Activated CD4-positive, CD25-positive, alpha-beta regulatory T cell treated with anti-CD3 and anti-CD28 coated beads, Interleukin-2, amount 50 U/mL, for 24 hours (primary cell): ENCODE results near the gene IER5L.

Experiments used
- ATAC-seq, 2 donors: fragments of 150-1000 bp; cut with Tn5 transposase; one replicate each; pipeline ENCODE4 v1.10.0; 2021; ENCODE audit warnings: mild to moderate bottlenecking in 1 of 2, moderate library complexity in 1 of 2

The IER5L gene

DNA sequence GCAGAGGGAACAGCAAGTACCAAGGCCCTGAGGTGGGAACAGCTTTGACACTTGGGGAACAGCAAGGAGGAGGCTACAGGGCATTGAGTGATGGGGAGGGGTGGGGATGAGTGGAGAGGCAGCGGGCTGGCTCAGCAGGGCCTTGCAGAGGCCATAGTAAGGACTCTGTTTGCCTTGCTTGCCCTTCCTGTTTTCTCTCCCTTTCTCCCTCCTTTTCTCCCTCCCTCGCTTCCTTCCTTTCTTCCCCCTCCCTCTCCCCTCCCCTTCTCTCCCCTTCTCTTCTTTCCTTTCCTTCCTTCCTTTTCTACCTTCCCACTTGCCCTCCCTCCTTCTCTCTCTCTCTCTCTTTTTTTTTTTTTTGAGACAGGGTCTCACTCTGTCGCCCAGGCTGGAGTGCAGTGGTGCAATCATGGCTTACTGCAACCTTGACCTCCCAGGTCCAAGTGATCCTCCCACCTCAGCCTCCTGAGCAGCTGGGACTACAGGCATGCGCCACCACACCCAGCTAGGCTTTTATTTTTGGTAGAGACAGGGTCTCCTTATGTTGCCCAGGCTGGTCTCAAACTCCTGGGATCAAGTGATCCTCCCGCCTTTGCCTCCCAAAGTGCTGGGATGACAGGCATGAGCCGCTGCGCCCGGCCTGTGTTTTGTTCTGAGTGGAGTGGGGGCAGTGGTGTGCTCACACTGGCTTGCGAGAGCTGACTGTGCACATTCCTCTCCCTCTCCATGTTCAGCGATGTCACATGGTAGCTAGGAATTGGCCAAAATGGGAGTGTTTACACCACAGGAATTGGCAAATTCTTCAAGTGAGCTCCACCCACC is 17.1 kb downstream of the IER5L start:
- ATAC-seq, result no peak

DNA sequence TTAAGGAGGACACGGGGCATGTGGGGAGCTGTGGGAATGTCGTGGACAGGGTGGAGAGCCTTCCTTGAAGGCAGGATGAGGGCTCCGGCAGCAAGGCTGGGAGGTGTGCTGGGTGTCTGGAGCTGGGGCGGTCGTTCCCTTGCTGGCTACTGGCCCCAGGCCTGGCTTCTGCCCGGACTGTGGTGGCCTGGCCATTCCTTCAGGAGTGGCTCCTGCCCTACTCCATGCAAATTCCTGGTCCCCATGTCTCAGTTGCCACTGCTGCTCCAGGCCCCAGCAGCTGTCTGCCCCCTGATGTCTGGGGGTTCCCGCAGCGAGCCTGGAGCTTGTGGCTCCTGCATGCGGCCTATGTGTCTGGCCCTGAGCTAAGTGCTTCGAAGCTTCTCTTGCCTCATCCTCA is 21.9 kb downstream of the IER5L start:
- no peak for ATAC-seq

DNA sequence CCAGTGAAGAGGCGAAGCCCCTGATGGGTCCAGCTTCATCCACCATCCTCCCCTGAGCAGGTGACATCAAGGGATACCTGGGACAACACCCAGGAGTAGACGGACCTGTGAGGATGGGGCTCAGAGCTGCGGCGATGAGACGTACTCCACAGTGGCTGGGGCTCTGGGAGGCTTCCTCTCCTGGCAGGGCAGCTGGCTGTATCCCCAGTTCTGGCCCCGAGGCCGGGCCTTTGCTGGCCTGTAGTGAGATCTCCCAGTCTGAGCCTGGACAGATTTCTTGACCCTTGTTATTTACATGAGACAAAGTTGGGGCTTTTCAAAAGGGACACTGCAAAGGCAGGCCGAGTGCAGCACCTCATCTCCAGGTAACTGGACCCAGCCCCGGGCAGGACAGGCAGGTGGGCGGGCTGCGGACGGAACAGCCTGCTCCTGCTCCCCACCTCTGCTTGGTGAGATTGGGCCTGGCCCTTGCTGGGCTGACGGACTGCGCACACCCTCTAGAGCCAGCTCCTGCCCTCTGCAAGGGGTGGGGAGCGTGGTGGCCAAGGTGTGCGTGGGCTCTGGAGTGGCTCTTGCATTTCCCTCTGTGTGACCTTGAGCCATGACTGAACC is 23.1 kb downstream of the IER5L start:
- ATAC-seq, result no peak

DNA sequence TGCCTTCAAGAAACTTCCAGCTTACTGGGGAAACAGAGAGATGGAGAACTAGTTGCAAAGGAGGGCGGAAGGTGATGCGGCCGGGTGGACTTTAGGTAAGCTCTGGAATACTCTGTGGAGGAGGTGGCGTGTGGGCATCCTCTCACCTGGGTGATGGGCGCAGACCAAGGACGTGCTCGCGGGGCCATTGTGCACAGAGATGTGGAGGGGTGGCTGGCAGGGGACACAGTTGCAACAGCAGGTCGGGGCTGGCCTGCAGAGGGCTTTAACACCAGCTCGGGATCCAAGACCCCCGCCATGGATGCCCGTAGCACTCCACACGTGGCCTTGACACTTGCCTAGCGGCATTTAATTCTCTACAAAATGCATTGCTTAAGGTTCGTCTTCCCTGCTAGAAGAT is 26.6 kb downstream of the IER5L start:
- ATAC-seq, result no peak

DNA sequence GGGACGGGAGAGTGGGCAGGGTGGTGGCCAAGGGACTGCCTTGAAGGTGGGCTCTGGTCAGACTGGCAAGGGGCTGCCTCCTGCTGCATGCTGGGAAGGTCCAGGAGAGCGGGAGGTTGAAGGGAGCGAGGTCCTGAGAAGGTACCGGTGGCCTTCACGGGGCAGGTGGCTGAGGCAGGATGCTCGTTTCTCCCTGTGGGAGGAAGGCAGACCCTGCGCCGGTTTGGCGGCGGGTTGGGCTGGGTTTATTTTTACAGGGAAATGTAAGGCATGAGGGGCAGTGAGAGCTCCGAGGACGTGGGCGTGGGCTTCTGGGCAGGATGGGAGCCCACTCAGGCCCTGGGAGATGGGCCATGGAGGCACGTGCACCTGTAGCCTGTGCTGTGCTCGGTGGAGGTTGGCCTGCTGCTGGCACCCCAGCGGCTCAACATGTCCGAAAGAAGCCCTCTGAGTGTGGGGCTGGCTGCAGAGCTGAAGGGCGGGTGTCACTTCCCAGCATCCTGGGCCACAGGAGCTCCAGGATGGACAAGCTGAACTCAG is 27.3 kb downstream of the IER5L start:
- ATAC-seq, result no peak

DNA sequence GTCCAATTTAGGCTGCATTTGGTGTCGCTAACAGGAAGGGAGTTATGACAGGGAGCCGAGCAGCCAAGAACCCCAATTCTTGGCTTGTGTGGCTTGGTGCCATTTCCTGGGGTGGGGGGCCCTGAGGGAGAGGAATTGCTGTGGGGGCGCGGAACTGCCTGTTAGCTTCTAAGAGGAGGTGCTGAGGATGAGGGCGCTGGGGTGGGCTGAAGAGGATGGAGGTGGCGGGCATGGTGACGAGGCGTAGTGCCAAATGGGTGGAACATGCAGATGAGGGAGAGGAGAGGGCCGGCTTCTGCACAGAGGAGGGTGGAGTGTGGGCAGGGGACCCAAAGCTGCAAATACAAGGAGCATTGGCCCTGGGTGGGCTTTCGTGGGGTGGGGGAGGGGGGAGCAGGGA is 27.9 kb downstream of the IER5L start:
- no peak for ATAC-seq

DNA sequence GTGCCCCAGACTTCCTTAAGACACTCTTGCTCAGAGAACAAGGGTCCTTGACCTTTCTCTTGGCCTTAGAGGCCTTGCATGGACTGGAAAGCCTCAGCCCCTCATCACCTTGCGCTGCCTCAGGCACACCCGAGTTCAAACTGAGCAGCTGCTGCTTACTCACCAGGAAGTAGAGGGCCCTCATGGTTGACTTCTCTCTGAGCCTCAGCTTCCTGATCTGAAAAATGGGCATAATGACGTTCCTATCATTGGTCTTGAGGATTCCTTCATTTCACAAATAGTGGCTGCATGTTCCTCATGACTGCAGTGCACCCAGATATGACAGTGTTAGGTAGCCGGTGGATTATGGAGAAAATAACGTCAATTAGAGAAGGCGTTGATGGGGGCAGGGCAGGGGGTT is 28.6 kb downstream of the IER5L start:
- ATAC-seq, result no peak

DNA sequence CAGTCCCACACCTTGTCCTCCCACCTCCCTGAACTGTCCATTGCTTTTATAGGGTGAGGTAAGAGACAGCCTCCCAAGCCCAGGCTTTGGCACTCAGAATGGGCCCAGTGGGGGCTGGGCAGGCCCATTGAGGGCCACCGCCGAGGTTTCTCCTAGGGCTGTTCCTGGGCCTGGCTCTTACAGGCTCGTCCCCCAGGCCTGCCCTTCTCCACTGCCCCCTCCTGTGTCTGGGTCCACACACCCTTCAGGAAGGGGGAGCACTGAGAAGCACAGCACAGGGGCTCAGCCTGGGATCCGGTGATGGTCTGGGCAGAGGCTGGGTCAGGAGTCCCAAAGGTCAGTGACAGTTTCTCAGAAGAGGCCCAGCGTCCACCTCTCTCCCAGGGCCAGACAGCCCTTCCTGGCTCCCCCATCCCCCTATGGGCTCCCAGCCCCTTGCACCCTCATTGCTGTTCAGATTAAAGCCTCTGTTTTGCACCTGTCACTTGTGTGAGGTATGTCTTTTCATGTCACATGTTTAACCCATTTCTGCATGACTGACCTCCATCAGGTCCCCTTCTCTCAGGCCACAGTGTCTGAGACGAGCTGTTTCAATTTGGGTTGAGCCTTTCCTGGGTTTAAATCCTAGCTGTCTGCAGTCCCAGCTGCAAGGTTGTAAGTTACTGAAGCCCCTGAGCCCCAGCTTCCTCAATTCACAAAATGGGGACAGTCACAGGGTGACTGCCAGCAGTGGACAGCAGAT is 29.4 kb downstream of the IER5L start:
- no peak for ATAC-seq

DNA sequence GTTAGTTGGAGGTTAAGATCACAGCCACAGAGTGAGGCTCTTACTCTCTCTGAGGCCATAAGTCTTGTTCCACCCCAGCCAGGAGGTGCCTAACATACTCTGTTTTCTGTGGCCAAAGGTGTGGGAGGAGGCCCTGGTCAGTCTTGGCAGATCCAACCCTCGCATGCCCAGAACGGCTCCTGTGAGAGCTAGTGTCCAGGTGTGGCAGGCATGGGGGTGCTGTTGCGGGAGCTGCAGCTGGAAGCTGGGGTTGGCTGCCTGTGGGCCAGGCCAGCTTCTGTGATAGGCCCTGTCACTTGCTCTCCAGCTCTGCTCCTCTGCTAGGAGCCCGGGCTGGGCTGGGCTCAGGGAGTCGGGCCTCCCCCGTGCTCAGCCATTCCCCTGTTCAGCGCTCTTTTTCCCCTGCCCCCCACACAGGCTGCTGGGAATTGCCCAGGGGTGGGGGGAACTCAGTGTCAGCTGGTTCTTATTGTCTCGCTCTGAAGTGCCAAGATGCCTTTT is 31.6 kb downstream of the IER5L start:
- no peak for ATAC-seq

DNA sequence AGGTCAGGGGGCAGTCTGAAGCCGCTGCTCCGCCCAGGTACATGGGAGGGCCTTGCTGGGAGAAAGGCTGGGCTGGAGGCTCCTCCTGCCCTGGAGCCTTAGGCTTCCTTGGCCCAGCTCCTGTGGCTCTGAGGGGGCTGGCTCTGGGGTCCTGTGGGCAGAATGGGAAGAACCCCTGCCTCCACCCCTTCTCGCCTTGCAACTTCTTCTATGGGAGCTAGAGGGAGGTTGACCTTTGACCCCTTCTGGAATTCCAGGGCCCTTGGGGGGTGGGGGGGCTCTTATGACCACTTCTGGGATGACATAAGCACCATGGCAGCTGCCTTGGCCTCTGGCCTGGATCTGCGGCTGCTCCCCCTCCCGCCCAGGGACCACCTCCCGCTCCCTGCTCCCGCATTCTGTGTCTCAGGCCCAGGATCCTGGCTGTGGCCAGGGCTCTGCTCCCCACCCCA is 32.2 kb downstream of the IER5L start:
- no peak for ATAC-seq

DNA sequence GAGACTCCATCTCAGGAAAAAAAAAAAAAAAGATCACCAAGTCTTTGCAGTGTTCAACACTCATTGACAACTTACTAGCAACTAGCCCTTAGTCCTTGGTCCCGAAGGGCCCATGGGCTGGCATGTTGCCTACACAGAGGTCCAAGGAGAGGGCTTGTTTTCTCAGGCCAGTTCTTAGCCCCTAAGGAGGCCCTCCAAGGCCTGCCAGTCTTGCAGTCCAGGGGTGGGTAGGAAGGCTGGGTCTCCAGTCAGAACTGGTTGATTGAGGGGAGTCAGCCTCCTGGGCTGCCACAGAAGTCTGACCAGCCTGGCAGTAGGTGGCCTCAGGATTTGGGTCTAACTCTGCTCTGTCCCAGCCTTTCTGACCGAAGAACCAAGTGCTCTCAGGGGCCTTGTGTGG is 32.7 kb downstream of the IER5L start:
- no peak for ATAC-seq

DNA sequence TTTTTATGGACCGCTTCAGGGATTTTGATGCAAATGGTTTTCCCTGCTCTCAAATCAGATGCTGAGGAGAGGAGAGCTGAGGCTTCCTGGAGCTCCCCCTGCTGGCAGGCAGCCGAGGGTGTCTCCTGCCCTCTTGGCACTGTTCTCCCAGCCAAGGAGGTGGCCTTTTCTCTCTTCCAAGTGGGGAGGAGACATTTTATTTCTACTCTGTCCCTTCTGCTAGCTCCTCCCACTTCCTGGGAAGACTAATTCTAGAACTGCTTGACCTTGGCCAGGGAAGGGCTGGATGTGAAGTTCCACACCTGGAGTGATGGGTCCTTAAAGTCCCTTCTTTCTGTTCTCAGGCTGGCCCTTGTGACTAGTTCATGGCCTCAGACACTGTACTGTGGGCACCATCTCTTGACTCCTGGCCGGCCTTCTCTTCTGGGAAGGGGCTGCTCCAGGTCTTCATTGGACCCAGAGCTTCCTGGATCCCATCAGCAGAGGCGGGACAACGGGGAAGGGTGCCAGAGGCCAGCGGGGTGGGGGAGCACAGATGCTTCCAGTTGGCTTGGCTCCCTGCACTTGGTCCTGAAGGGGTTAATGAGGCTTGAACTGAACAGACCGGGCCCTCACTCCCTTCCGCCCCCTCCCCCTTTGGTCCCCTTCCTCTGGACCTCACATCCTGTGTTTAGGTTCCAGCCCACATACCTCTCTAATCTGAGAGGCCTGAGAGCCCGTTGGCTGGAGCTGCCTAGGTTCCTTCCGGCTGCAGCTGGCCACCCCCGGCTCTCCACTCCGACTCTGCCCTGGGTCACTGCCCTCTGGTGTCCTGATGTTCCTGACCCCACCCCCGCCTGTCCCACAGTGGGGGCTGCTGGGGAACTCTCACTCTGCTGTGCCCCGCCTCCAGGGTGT is 34.8 kb downstream of the IER5L start:
- peak in 1 of 2 donors; percentile 35 for ATAC-seq

DNA sequence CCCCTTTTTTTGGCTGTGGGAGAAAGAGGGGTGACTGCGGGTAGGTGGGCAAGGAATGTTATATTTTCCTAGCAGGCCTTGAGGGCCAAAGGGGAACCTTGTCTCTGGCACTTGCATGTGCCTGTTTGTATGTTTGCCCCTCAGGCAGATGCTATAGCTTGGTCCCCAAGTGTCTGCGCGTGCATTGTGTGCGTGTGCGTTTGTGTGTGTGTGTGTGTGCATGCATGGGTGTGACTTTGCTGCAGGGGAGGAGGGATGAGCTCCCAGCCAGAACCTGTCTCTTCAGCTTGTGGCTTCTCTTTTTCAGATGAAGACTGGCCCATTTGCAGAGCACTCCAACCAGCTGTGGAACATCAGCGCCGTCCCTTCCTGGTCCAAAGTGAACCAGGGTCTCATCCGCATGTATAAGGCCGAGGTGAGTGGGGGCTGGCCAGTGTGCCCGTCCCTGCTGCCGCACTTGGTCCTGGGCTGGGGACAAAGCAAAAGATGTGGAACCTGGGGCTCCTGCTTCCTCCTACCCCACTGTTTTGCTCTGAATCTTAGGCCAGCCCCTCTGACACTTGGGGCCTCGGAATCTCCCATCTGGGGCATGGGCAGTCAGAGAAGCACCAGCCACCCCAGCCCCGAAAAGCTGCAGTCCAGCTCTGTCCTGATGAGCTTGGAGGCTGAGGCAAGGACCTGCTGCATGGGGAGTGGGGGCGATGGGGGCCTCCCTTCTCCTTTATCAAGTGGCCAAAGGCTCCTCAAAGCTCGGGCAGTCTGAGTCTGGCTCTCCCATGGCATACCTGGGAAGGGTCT is 35.7 kb downstream of the IER5L start:
- no peak for ATAC-seq

DNA sequence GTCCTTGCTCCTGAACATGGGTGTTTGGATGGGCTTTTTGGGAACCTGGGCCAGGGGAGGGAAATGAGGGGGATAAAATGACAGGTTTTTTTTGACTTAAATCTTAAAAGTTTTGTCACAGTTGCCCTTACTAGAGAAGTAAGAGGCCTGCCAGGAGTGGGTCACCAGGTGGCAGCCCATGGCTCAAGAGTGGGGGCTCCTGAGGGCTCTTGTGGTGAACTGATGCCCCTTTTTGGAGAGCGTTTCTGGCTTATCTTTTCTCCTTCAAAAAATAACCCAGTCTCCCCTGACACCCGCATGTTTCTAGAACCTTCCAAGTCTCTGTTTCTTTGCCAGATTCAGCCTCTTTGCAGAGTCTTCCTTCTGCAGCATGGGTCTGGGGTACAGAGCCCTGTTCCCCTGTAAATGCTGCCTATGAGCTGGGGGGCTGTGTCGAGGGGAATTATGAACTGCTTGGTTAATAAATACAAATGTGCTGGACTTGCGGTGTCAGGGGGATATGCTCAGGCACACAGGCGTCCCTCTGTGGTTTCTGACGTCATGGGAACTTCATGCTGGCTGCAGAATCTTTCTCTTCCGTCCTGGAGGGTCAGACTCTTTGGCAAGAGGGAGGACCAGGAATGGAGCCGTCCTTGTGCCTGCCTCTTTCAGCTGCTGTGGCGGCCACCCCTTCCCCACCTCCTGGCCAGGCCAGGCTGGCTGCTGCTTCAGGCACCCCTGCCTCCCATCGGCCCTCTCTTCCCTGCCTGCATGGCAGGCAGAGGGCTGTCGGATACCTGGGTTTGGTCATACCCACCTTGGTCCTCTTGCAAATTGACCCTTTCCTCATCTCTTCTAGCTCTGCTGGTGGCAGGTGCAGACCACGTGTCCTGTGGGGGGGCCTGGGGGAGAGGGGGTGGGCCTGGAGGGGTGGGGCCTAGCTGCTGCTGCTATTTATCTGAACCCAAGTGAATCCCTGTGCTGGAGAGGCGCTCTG is 36.7 kb downstream of the IER5L start:
- no peak for ATAC-seq

DNA sequence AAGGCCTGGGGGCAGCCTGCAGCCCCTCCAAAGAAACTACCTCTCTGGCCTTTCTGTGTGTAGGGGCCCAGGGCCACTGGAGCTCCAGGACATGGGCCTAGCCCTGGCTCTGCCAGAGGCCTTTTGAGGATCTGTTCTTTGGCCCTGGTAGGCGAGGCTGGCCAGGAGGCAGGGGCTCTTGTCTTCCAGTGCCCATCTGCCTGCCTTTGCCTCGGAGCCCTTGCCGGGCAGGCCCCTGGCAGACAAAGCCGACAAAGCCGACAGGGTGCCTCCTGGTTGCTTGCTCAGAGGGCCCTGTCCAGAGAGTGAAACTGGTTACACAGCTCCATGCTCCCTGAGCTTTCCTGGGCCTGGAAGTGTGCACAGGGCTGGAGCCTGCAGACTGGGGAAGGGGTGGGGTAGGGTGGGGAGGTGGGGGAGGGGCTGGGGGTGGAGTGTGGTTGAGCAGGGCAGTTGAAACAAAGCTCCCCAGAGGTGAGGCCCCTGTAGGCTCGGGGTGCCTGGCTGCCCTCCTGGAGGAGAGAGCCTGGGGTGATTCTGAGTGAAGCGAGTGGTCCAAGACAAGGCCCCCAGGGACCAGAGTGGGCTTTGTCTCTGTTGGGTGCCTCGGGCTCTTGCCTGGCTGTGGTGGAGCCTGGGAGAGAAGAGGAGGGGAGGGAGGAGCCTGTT is 37.5 kb downstream of the IER5L start:
- ATAC-seq, result peak; percentile 2 to 5

DNA sequence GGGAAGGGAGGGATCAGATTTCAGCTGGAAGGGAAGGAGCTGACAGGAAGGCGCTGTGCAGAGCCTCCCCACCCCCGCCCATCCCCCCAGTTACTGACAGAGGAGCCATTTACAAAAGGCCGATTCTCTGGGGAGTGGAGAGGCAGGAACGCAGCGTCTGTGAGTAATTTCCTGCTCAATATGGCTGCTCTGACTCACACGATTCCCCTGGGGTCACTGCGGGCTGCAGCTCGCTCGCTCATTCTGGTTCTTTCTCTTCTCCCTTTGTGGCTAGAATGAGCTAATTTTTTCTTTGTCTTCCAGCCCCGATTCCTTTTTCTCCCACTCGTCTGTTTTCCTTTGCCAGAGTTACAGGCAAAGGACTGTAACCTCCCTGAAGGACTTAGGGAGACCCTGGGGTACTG is 38.1 kb downstream of the IER5L start:
- peak; percentile 93 to 95 for ATAC-seq

DNA sequence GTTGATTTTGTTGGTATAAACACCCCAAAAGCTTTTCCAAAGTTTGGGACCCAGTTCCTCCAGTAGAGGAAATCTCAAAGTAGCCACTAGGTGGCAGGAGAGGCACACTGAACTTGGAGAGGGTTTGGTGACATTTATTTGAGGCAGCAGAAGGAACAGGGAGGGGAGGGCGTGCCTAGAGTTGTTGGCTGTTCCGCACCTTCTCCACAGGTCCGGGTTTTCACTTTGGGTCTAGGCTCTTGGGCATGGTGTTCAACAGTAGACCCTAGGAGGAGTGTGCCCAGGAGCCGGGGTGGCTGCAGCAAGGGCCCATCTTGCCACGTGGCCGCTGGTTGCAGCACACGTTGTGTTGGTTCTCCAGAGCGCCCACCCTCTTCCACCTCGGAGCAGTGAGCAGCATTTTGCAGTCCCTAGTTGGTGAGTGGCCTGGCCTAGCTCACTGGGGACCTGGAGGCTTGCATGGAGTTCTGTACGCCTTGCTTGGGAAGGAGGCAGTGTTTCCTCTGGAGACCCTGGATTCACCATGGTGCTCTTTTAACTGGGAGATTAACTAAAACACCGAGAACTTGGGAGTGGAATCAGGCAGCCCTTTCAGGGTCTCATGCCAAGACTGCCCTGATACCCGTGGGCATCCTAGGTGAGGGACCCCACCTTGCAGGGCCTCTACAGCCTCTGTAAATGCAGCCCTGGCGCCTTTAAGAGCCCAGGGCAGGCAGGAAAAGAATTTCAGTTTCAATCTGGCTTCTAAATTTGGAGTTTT is 38.6 kb downstream of the IER5L start:
- peak; percentile 56 to 69 for ATAC-seq

DNA sequence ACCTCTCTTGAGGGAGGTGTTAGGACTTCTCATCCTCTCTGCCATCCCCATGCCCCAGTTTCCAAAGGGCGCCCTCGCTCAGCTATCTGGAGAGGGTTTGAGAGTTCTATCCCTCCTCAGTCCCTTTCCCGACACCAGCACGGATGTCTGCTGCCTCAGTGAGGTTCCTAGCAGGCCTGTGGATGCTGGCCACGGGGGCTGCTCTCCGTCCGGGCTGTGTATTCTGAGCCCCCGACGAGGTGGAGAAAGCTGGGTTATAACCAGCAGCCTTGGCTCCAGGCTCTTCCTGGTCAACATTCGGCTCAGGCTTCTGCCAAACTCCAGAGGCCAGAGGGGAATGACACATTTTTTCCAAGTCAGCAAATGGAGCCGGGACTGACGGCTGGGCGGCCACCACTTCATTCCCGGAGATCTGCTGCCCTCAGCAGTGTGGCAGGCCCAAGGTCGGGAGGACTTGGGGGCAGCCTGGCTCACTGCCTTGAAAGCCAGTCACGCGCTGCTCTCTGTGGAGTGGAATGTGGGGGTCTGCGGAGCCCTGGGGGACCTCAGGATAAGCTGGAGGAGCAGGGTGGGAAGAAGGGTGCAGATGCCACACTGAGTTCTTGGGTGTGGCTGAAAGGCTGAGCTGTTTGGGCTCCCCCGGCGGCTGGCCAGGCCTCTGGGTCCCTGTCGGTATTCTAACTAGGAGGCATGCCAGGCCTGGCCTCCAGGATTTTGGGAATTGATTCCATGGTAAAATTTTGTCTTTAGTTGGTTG is 39.4 kb downstream of the IER5L start:
- no peak for ATAC-seq
